GM21619 (cell line): ENCODE results near the gene CHMP1A.
"Not testable (repeated sequence)": the region's sequence is repeated elsewhere in the genome, so short reads cannot be mapped to it uniquely, and the experiment has no call there.

Experiments used
- ATAC-seq: cut with Tn5 transposase; IDR thresholded peaks from one replicate; pipeline ENCODE4 v1.9.1; 2021; ENCODE audit not compliant: unreplicated experiment

The CHMP1A gene

GRCh38 chr16:89657442-89658220, at the start of gene CHMP1A, which contains the start of gene SPATA33:
CHMP1A (minus strand) TSS chr16:89657708; CDS start chr16:89657588, 120 bp downstream.
SPATA33 (plus strand) TSS chr16:89657836; CDS start chr16:89657912, 76 bp downstream.
- ATAC-seq = peak; percentile 89

GRCh38 chr16:89706518-89707260, 49.2 kb upstream of the CHMP1A start:
- ATAC-seq = no peak

GRCh38 chr16:89705006-89705405, 47.5 kb upstream of the CHMP1A start:
- no peak for ATAC-seq

- no peak for ATAC-seq
Observed at GRCh38 chr16:89704281-89704680, 46.8 kb upstream of the CHMP1A start.

GRCh38 chr16:89701425-89702406, 44.2 kb upstream of the CHMP1A start, which contains the start of gene SPATA2L:
SPATA2L (minus strand) TSS chr16:89701705; CDS start chr16:89701232, 473 bp downstream.
- peak; percentile 52 for ATAC-seq

GRCh38 chr16:89700649-89701424, 43.3 kb upstream of the CHMP1A start:
- ATAC-seq = no peak

- ATAC-seq = peak; percentile 41
Observed at GRCh38 chr16:89700100-89700648, 42.7 kb upstream of the CHMP1A start.

- ATAC-seq = not testable (repeated sequence)
Observed at GRCh38 chr16:89699629-89700099, 42.2 kb upstream of the CHMP1A start.

GRCh38 chr16:89698717-89699116, 41.2 kb upstream of the CHMP1A start:
- ATAC-seq = not testable (repeated sequence)

GRCh38 chr16:89697616-89698331, 40.3 kb upstream of the CHMP1A start:
- no peak for ATAC-seq

- no peak for ATAC-seq
Observed at GRCh38 chr16:89697161-89697615, 39.7 kb upstream of the CHMP1A start.

GRCh38 chr16:89696670-89697128, 39.2 kb upstream of the CHMP1A start:
- ATAC-seq = no peak

GRCh38 chr16:89695875-89696669, 38.6 kb upstream of the CHMP1A start:
- no peak for ATAC-seq

- ATAC-seq = no peak
Observed at GRCh38 chr16:89695086-89695874, 37.8 kb upstream of the CHMP1A start.

GRCh38 chr16:89694784-89695085, 37.2 kb upstream of the CHMP1A start:
- ATAC-seq = not testable (repeated sequence)

GRCh38 chr16:89693931-89694783, 36.6 kb upstream of the CHMP1A start:
- no peak for ATAC-seq
